ENCODE results near the gene HYDIN.

- TF ChIP-seq POLR2A (IDR thresholded peaks at IDR 0.05; ENCODE audit: low read length) = no peak
- TF ChIP-seq GATA1 (IDR thresholded peaks at IDR 0.05; ENCODE audit: low read depth, low read length) = no peak
Observed at GRCh38 chr16:71244521-71244920, 14.0 kb upstream of the HYDIN start.

Data from erythroblast (primary cell).